Stimulated activated CD8-positive, alpha-beta memory T cell treated with anti-CD3 and anti-CD28 coated beads, Interleukin-12 subunit alpha, Interleukin-12 subunit beta, amount 100 ng/mL, for 24 hours (primary cell): ENCODE measurements around the gene DNAJC5.
A peak's percentile ranks its signal among the peaks of the same experiment; 100 is the strongest.
"Not testable (repeated sequence)": the region's sequence is repeated elsewhere in the genome, so short reads cannot be mapped to it uniquely, and the experiment has no call there.

Experiments
- DNase-seq: peaks from one replicate; pipeline ENCODE4 v3.0.0-alpha.2; 2020; ENCODE audit errors: extremely low read depth

The DNAJC5 gene, protein sequence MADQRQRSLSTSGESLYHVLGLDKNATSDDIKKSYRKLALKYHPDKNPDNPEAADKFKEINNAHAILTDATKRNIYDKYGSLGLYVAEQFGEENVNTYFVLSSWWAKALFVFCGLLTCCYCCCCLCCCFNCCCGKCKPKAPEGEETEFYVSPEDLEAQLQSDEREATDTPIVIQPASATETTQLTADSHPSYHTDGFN

DNA sequence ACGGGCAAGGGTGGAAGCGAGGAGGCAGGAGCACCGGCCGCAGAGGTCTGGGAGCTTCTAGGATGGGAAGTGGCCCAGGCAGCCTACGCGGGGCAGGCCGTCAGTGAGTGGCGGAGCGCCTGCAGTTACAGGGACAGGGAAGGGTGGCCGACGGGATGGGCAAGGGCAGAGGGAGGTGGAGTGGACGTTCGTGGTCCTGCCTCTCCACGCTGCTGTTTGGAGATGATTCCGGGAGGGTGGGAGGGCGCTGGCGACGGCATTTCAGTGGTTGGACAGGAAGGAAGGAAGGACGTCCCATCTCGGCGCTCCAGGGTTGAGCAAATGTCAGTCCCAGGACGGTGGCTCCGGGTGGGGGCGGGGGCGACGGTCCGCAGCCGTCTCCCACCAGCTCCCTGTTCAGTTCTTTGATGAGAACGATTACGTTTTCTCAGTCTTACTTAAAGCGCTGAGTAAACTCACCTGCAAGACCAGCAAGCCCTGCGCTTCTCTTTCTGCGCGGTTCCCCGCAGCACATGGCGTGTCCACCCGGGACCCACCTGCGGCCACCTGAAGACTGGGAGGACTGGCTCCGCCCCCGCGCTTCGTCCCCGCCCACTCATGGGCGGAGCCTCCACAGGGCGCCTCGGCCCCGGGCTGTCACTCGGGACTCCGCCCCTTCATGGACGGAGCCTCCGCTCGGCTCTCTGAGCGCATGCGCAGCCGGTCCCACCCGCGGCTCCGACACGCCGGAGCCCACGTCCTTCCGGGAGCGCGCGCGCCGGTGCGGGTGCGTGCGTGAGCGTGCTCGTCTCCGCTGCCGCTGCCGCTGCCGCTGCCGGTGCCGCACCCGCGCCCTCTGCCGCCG, at the start of gene DNAJC5:
Gene DNAJC5, plus strand, starts transcription at position 769 of the 844 bp plus-strand sequence. CDS start 33,220 bp downstream, outside the sequence.
- peak; percentile 85 for DNase-seq

DNA sequence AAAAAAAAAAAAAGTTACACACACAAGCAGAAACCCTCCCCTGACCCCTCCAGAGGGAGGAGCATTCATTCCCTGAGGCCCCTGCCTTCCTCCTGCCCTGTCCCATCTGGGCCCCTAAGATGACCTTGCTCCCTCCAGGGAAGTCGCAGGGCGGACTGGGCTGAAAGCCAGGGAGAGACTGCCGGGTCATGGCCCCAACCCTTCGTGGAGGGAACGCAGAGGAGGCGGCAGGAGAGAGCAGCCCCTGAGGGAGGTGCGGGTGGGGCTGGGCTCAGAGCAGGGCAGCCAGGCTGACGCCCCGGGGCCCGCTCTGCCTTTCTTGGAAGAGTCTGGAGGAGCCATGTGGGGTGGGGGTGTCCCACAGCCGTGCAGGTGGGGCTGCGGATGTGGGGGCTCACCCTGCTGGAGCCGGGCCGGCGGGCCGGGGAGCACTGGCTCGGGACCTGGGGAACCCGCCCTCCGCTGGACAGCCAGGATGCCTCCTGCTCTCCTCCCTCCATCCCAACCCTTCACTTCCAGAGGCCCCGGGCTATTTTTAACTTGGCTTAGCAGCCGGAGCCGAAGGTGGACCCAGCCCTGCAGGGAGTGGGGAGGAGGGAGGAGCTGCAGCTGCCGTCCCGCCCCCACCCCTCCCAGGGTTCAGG, 48.7 kb upstream of the DNAJC5 start:
- no peak for DNase-seq

DNA sequence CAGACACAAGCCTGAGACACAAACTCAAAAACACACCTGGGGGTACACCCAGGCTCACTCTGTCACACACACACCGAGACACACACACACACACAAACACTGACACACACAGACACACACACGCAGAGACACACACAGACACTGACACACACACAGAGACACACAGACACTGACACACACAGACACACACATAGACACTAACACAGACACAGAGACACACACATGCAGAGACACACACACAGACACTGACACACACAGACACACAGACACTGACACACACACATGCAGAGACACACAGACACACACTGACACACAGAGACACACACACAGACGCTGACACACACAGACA, 48.1 kb upstream of the DNAJC5 start:
- DNase-seq: no peak

DNA sequence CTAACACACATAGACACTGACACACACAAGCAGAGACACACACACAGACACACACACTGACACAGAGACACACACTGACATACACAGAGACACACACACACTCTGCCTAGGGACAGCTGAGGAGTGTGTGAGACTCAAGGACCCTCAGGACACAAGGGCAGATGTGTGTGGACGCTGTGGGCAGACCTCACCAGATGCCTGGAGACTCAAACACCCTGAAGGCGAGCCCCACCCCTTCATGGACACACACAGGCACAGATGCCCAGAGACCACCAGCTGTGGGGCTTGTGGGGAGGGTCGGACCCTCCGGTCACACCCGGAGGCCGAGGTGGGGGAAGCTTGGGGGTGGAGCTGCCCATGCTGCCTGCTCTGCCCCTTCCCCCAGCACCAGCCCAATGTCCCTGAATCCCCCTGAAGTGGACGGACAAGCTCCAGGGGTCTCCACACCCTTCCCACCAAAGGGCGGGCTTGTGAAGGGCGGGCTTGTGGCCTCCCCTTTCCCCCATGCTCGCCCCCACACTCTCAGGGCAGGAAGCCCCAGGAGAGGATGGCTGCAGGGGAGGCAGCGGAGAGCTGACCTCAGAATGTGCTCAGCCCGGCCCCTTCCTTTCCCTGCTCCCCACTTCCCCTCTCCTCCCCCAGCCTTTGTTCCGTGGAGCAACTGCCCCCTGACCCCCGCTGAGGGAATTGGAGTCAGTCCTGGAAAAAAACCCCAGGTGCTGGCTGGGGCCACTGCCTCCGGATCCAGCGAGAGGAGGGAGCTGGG, 47.5 kb upstream of the DNAJC5 start:
- DNase-seq: no peak

DNA sequence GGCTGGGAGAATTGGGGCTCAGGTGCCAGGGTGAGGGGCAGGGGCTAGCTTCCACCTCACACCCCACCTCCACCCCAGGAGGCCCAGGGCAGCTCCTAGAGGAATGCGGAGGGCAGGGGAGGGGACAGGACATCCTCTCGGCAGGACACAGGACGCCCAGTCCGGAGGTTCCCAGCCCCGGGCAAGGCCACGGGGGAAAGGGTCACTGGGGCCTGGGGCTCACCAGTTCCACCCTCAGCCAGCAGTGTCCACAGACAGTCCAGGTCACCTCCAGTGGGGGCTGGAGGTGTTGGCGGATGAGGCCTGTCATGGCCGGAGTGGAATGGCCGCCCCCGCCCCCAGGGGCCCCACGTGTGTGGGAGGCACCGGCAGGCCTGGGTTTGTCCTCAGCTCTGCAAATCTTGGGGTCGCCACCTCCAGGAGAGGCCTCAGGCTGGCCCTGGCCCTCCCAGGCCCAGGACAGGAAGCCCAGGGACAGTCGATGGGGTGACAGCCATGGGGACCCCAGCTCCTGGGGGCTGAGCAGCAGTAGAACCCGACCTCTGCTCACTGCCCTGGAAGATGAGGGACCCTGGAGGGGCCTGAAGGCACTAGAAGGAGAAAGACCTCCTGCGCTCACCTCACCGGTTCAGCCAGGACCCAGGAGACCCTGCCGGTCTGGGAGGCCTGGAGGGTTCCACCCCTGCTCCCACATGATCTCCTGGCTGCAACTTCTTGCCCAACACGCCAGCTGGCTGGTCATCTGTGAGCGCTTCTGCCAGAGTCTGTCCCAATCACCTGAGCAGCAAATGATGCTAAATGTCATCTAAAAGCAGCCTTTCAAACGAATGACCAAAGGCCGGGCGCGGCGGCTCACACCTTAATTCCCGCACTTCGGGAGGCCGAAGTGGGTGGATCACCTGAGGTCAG, 46.7 kb upstream of the DNAJC5 start:
- DNase-seq: no peak

DNA sequence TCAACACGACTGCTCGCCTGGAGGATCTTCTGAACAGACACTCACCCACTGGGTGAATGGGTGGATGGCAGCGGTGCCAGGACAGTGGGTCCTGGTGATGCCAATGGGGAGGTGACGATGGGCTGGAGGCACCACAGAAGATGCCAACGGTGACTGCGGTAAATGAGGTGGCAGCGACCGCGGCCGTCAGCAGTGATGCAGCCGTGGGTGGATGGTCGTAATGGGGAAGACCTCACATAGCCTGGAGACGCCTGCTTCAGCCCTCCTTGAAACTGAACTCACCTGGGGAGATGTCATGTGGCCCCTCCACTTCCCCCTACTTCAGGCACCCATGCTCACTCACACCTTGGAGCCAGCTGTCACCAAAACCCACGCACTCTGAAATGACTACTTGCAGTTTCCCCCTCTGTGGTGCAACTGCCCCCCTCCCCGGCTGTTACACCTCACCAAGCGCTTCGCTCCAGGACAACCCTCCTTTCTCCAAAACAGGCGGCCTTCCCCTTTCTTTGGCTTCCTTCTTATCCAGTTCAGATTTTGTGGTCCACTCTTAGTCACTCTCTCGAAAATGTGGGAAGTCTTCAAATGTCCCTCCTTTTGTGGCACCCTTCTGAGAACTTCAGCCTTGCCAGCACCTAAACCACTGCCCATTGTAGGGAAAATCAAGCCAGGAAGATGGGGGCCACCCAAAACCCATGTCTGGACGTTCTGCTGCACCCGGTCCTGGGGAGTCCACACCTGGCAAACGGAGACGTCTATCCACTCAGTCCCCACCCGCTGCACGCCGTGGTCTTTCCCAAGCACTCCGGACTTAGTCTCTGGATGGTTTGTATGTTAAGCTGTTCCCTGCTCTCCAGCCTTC, 44.0 kb upstream of the DNAJC5 start:
- no peak for DNase-seq

DNA sequence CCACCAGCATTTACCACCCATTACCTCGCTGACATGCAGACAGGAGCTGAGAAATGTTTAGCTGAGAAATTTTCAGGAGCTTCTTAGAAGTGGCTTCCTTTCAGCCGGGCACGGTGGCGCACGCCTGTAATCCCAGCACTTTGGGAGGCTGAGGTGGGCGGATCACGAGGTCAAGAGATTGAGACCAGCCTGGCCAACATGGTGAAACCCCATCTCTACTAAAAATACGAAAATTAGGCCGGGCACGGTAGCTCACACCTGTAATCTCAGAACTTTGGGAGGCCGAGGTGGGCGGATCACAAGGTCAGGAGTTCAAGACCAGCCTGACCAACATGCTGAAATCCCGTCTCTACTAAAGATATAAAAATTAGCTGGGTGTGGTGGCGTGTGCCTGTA, 43.4 kb upstream of the DNAJC5 start:
- DNase-seq: not testable (repeated sequence)

DNA sequence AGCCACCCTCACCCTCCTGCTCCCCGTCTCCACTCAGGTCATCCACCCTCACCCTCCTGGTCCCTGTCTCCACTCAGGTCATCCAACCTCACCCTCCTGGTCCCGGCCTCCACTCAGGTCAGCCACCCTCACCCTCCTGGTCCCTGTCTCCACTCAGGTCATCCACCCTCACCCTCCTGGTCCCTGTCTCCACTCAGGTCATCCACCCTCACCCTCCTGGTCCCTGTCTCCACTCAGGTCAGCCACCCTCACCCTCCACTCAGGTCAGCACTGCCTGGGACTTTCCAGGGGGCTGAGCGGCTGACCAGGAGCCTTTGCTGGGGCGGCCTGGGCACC, 41.2 kb upstream of the DNAJC5 start:
- DNase-seq: not testable (repeated sequence)

DNA sequence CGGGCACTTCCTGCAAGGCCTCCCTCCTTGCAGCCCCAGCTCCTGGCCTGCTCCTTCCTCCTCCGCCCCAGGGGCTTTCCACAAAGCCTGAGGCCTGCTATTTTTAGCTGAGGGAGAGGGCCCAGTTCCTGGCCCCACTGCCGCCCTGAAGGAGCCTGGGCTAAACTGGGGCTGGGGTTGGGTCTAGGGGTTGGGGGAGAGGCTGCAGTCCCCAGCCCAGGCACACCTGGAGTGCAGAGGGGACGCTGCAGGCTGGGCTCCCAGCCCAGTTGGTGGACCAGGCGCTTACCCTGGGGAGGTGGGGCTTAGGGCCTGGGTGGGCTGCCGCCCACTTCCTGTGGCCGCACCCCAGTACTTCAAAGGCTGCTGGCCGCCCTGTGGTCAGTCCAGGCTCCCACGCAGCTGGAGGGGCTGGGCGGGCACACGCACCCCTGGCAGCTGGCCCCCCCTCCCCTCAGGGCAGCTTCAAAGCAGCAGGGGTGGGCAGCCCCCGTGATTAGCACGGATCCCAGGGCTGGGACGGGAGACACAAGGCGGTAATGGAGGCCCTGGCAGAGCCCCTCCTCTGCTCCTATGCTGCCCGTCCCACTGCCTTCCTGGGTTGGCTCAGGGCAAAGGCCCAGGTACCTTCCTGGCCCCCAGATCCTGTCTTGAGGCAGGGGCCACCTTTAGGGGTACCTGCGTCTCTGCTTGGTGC, 40.7 kb upstream of the DNAJC5 start:
- no peak for DNase-seq

DNA sequence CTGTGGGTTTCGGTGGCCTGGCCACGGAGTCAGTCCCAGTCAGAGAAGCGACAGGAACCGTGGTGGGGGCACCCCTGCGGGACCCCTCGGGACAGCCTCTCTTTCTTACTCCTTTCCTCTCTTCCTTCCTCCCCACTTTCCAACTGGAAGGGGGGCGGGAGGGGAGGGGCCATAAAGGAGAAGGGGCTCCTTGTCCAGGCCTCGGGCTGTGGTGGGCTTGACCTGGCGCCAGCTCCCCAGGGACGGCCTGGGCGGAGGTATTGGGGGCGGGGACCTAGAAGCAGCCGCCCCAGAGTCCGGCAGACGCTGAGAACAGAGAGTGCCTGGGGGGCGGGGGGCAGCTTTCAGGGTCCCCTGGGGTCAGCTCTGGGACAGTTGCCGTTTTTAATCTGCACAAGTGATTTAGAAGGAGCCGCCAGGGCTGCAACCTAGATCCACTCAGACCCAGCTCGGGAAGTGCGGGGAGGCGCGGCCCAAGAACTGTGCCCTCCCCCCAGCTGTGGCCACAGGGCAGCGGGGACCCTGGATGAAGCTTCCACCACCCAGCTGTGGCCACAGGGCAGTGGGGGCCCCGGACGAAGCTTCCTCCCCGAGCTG, 40.1 kb upstream of the DNAJC5 start:
- DNase-seq: no peak

DNA sequence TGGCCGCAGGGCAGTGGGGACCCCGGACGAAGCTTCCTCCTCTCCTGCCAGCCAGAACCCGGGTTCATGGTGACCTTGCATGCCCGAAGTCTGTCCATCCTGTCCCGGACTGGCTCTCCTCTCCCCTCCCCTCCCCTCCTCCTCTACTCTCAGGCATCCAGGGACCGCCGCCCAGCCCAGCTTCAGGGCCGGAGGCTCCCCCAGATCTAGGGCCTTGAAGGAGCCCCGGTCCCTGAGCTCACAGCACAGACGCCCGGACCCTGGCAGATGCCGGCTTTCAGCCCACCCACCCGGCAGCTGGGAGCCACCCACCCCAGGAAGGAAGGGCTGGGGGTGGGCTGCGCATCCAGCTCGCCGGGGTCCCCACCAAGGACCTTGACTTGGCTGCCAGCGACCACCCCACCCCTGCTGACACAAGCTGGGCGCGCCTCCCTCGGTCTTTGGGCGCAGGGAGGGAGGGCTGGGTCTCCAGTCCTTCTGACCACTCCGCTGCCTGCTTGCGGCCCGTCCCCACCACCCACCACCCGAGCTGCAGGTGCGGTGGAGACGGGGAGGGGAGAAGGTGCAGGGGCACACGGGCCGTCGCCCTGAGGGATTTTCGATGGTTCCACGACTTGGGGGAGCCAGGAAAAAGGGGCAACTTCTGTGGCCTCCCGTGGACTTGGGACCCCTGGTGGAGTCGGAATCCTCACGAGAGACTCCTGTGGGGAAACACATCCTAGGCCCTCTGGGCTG, 39.4 kb upstream of the DNAJC5 start:
- DNase-seq: no peak

DNA sequence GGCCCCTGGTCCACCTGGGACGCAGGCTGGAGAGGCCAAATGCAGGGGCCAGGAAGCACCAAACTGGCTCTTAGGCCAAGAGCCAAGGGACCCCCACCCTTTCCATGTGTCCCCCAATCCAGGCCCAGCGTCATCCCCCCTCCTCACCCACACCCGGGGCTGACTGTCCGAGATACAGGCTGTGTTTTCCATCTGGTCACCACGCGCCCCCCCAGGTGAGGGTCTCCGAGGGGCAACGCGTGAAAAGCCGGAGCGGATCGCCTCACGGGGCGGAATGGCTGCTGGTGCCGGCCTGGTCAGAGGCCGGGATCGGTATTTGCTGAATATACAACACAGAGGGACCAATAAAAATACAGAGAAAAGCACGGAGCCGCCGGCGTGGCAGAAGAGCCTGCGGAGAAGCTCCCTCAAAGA, 38.8 kb upstream of the DNAJC5 start:
- DNase-seq: no peak

DNA sequence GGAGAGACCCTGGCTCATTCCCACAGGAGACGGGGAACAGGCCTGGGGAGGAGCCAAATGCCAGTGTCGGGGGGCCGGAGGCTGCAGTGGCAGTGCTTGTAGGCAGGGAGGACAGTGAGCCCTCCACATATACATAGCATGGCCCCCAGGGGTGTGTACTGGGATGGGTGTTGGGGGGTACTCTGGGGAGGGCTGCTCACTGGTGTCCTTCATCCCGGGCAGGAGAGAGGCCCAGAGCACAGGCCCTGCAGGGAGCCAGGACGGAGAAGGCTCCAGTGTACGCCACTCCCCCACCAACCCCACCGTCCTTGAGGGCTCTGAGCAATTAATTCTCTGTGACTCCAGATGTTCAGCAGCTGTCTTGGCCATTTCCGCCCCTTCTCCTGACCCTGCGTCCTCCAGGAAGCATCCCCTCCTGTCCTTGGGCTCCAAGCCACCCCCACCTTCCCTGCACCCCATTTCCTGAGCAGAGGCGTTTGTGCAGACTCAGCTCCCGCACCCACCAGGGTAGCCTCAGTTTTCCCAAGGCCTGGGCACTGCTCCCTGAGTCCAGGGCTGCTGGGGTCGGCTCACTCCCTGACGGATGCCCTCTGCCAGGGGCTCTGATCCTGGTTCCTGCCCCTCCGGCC, 37.0 kb upstream of the DNAJC5 start:
- DNase-seq: no peak

DNA sequence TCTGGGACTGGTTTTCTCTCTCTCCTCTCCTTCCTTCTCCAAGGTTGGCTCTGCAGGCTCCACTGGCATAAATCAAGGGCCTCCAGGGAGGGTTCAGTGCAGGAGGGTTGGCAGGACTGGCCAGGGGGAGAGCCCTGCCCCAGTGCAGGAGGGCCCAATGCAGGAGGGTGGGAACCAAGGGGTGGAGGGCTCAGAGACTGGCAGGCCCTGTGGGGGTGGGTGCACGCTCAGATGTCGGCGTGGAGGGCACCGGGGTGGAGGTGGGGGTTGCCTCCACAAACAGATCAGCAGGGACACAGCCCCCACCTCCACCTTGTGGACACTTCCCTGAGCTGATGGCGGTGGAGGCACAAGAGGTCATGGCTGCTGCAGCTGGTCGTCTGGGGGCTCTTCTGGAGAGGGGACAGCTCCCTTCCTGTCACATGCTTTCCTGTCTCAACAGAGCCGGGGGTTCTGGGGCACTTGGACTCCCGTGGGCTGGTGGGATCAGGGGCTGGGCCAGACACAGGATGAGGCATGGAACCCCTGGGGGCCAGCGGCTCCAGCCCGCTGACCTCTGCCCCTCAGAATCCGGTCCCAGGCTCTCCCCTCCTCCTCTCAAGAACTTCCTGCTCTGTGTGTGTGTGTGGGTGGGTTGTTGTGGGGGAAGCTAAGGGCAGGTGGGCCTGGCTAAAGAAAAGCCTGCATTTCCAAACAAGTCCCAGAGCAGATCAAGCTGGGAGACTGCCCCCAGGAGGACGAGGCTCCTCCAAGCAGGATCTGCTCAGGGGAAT, 36.3 kb upstream of the DNAJC5 start:
- no peak for DNase-seq

DNA sequence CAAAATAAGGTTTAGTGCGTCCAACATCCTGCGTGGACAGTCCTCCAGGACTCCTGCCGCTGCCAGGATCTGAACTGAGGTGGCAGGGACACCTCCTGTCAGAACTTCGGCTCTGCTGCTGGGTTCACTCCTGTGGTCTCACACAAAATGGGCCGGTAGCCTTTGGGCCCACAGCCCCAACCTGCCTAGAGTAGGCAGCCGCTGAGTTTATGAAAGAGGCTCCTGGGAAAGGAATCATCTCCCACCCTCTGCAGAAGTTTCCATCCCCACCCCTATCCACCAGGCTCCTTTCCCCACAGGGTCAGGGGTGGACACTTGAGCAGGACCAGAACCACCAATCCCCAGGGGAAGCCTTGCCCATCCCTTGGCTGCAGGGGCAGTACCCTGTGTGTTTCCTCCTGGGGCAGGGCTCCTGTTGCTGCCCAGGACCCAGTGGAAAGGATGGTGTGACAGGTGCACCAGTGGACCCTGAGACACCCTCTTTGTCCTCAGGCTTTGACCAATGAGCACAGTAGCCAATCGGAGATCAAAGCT, 35.7 kb upstream of the DNAJC5 start:
- DNase-seq: no peak

DNA sequence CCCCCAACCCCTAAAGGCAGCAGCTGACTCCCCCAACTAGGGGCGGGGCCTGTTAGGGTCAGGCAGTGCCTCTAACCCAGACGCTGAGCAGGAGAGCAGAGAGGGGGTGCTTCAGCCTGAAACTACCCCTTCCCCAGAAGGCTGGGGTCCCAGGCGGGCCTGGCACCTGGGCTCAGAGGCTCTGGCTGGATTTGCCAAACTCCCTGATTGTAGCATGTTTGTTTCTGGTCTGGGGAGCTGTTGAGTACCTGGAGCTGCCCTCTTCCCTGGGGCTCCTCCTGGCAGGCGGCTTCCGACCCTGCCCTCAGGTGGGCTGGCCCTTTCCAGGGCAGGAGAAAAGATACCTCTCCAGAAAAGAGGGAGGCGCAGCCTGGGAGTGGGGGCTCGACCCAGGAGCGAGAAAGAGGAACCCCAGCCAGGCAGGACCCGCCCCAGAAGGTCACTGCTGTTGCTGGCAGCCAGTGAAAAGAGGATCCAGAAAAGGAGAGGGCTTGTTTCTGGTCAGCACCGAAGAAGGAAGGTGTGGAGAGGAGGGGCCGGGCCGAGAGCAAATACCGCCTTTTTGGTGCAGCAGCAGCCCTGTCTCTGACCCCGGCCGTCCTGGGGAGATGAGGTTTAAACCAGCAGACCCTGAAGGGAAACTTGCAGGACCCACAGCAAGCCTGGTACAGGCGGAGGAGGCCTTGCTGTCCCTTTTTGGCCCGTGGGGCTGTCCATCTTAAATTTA, 34.4 kb upstream of the DNAJC5 start:
- no peak for DNase-seq
